HCT116 (cell line): ENCODE results near the gene INPP5F. TPM values are rescaled to one million over a fixed set of nuclear protein-coding genes. Genes with fewer than 3 reads are reported as not detected.

Experiments
- ATAC-seq: fragments of 200-7000 bp; cut with Tn5 transposase; 2 replicates; pipeline ENCODE4 v1.9.1; 2020; ENCODE audit warnings: mild to moderate bottlenecking, moderate library complexity
- BruUV-seq: library from RNA; stranded (reverse); fragments of 400-500 nt; replicated peaks from 2 replicates; lab custom pipeline; 2021; lab: Mats Ljungman, UMichigan
- CTCF ChIA-PET: fragments of 300-600 bp; sonication (Branson Sonifier 250); formaldehyde crosslinking; loops from one replicate; lab custom pipeline; 2021; ENCODE audit warnings: antibody characterized with exemption; lab: Charles Lee
- POLR2A ChIA-PET: fragments of 300-600, 350-600 bp; sonication (Branson Sonifier 250); formaldehyde crosslinking; loops from one replicate; lab custom pipeline; 2021; ENCODE audit warnings: antibody characterized with exemption; lab: Charles Lee
- RAD21 ChIA-PET, 2 experiments: fragments of 300-600 bp; sonication (Branson Sonifier 250); formaldehyde crosslinking; loops; one replicate each; lab custom pipeline; 2023; ENCODE audit warnings: low total read pairs in 2 of 2; ENCODE audit not compliant: uncharacterized antibody in 2 of 2, unreplicated experiment in 2 of 2, low non-redundant PET in 1 of 2; lab: Charles Lee
- DNase-seq: peaks from one replicate; pipeline ENCODE4 v3.0.0-alpha.2; 2010; ENCODE audit warnings: low read depth, low spot score
- H2AFZ ChIP-seq: fragments of 200-600 bp; shearing (Covaris generic), sonication (generic); 2 replicates; pipeline ENCODE4 v1.6.1; 2017; ENCODE audit warnings: low read depth, mixed run types, mixed read lengths, antibody characterized with exemption, low read length; ENCODE audit not compliant: poor library complexity, severe bottlenecking
- H3K27ac ChIP-seq: 2 replicates; pipeline ENCODE4 v1.5.1; 2012; ENCODE audit warnings: low read depth, low read length
- H3K27me3 ChIP-seq: fragments of 200-600 bp; sonication (generic); 2 replicates; pipeline ENCODE4 v1.6.1; 2016; ENCODE audit warnings: mixed run types, low read length, mixed read lengths; ENCODE audit not compliant: insufficient read depth
- H3K36me3 ChIP-seq, 2 experiments: fragments of 200-500 bp in 1 of 2; fragments of 200-600 bp in 1 of 2; sonication (Bioruptor generic) in 1 of 2; sonication (generic) in 1 of 2; 2 replicates each; pipeline versions ENCODE4 v1.5.1 to v1.6.1; 2014 to 2016; ENCODE audit warnings: low read length in 2 of 2, inconsistent platforms in 1 of 2, mixed read lengths in 1 of 2, mixed run types in 1 of 2; ENCODE audit not compliant: insufficient read depth in 2 of 2, control insufficient read depth in 1 of 2
- H3K4me1 ChIP-seq, 2 experiments: fragments of 200-600 bp in 1 of 2; sonication (generic) in 1 of 2; 2 replicates each; pipeline versions ENCODE4 v1.5.1 to v1.6.1; 2012 to 2017; ENCODE audit warnings: low read length in 2 of 2, inconsistent platforms in 1 of 2, mild to moderate bottlenecking in 1 of 2, mixed read lengths in 1 of 2, mixed run types in 1 of 2, moderate library complexity in 1 of 2; ENCODE audit not compliant: insufficient read depth in 2 of 2, control insufficient read depth in 1 of 2
- H3K4me2 ChIP-seq: fragments of 200-600 bp; sonication (generic); 2 replicates; pipeline ENCODE4 v1.6.1; 2017; ENCODE audit warnings: mixed run types, low read length, mixed read lengths
- H3K4me3 ChIP-seq, 2 experiments: fragments of 200-600 bp in 1 of 2; sonication (generic) in 1 of 2; replicated peaks in 1 of 2; 2 replicates each; pipeline ENCODE4 v1.5.1; 2011 to 2016; ENCODE audit warnings: low read length in 2 of 2, control low read depth in 1 of 2, low read depth in 1 of 2, mild to moderate bottlenecking in 1 of 2, mixed read lengths in 1 of 2, mixed run types in 1 of 2
- H3K79me2 ChIP-seq: fragments of 200-600 bp; sonication (generic); 2 replicates; pipeline ENCODE4 v1.6.1; 2017; ENCODE audit warnings: mild to moderate bottlenecking, mixed run types, low read length, moderate library complexity, mixed read lengths; ENCODE audit not compliant: insufficient read depth
- H3K9ac ChIP-seq: fragments of 200-600 bp; sonication (generic); 2 replicates; pipeline ENCODE4 v1.6.1; 2016; ENCODE audit warnings: low read length, mixed read lengths
- H3K9me2 ChIP-seq: fragments of 200-600 bp; sonication (generic), shearing (Covaris generic); 2 replicates; pipeline ENCODE4 v1.6.1; 2017; ENCODE audit warnings: mixed run types, mild to moderate bottlenecking, moderate library complexity; ENCODE audit not compliant: insufficient read depth
- H3K9me3 ChIP-seq, 2 experiments: fragments of 200-500 bp in 1 of 2; fragments of 200-600 bp in 1 of 2; sonication (Bioruptor generic) in 1 of 2; sonication (generic) in 1 of 2; 2 replicates each; pipeline ENCODE4 v1.6.1; 2014 to 2017; ENCODE audit warnings: low read length in 2 of 2, mixed read lengths in 2 of 2, inconsistent platforms in 1 of 2, low read depth in 1 of 2, mild to moderate bottlenecking in 1 of 2, mixed run types in 1 of 2, moderate library complexity in 1 of 2; ENCODE audit not compliant: control insufficient read depth in 1 of 2, insufficient read depth in 1 of 2
- H4K20me1 ChIP-seq: fragments of 200-600 bp; sonication (generic), shearing (Covaris generic); 2 replicates; pipeline ENCODE4 v1.6.1; 2017; ENCODE audit warnings: mixed run types, mild to moderate bottlenecking, moderate library complexity; ENCODE audit not compliant: insufficient read depth
- ELF1 ChIP-seq: IDR thresholded peaks from 2 replicates; pipeline ENCODE4 v1.6.1; 2012; ENCODE audit warnings: low read depth, borderline replicate concordance
- EZH2 ChIP-seq: fragments of 200-600 bp; sonication (generic); IDR thresholded peaks from 2 replicates; pipeline ENCODE4 v1.6.1; 2017; ENCODE audit warnings: antibody characterized with exemption, mixed run types
- EZH2phosphoT487 ChIP-seq: fragments of 200-600 bp; IDR thresholded peaks from 2 replicates; pipeline ENCODE4 v1.6.1; 2018; ENCODE audit warnings: antibody characterized with exemption, borderline replicate concordance
- FOSL1 ChIP-seq: IDR thresholded peaks from 2 replicates; pipeline ENCODE4 v1.6.1; 2012; ENCODE audit warnings: low read depth
- JUND ChIP-seq: IDR thresholded peaks from 2 replicates; pipeline ENCODE4 v1.6.1; 2012
- POLR2A ChIP-seq: IDR thresholded peaks from 2 replicates; pipeline ENCODE4 v1.7.0; 2011; ENCODE audit warnings: borderline replicate concordance; ENCODE audit not compliant: insufficient read depth, insufficient read length; ENCODE audit errors: extremely low read depth
- RAD21 ChIP-seq: IDR thresholded peaks from 2 replicates; pipeline ENCODE4 v1.6.1; 2012; ENCODE audit warnings: low read depth, mild to moderate bottlenecking
- TCF7L2 ChIP-seq: IDR thresholded peaks from 2 replicates; pipeline ENCODE4 v1.7.0; 2011; ENCODE audit warnings: borderline replicate concordance, inconsistent platforms; ENCODE audit not compliant: insufficient read depth, insufficient read length; ENCODE audit errors: extremely low read depth
- ZFX ChIP-seq: fragments of 450-650 bp; IDR thresholded peaks from 2 replicates; pipeline ENCODE4 v1.6.1; 2017
- intact Hi-C: fragments of 100-400 bp; cut with micrococcal nuclease; formaldehyde crosslinking; loops from 2 replicates; pipeline ENCODE4 v1.10.0; 2022
- total RNA-seq: library from RNA; stranded (reverse); gene quantifications from one replicate; pipeline ENCODE4 v1.2.1, GENCODE V29; 2021; ENCODE audit not compliant: unreplicated experiment
- TF ChIP-seq, protein P1 (sequence below): IDR thresholded peaks from 2 replicates; pipeline ENCODE4 v1.6.1; 2012
- TF ChIP-seq, protein P2 (sequence below): IDR thresholded peaks from 2 replicates; pipeline ENCODE4 v1.6.1; 2012
- TF ChIP-seq, protein P3 (sequence below): IDR thresholded peaks from 2 replicates; pipeline ENCODE4 v1.6.1; 2011; ENCODE audit warnings: mild to moderate bottlenecking, low read length, moderate library complexity; ENCODE audit not compliant: insufficient replicate concordance; ENCODE audit errors: extremely low read depth
- TF ChIP-seq, protein P4 (sequence below), 3 experiments: fragments of 200-600 bp in 1 of 3; sonication (generic) in 1 of 3; IDR thresholded peaks in 2 of 3; conservative IDR thresholded peaks in 1 of 3; 2 replicates each; pipeline ENCODE4 v1.5.1; 2012 to 2017; ENCODE audit warnings: low read depth in 2 of 3, low read length in 2 of 3, antibody characterized with exemption in 1 of 3, borderline replicate concordance in 1 of 3, control low read depth in 1 of 3, mild to moderate bottlenecking in 1 of 3, mixed read lengths in 1 of 3, mixed run types in 1 of 3, moderate library complexity in 1 of 3; ENCODE audit not compliant: insufficient read depth in 1 of 3
- TF ChIP-seq, protein P5 (sequence below): IDR thresholded peaks from 2 replicates; pipeline ENCODE4 v1.6.1; 2012; ENCODE audit warnings: low read depth

The INPP5F gene
- total RNA-seq, 1 experiment from 2014 or later, result 21.6 TPM

DNA sequence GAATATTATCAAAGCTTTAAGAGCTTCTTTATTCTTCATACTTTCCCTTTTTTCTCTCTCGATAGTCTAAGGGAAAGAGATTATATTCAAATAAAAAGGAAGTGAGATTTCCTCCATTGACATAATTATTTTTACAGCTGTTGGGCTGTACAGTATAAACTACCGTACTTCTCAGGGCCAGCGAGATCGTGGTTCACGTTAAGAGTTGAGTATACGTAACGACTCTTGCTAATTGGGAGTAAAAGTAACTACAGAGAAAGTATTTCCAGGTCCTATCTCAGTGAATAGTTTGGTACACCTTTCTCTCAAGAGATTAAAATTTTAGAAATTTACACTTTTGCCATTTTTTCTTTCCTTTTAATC, 57.8 kb downstream of the INPP5F start:
- intact Hi-C loops, result no loop called here
- H3K4me2 ChIP-seq, result no peak overlapping the region
- H3K9me3 ChIP-seq, result no peaks in the 10 kb centered on the region
- no peaks in the 10 kb centered on the region for H3K9me2 ChIP-seq
- no peaks in the 10 kb centered on the region for H3K27me3 ChIP-seq
- no peaks in the 10 kb centered on the region for H3K36me3 ChIP-seq
- H4K20me1 ChIP-seq, result no peaks in the 10 kb centered on the region
- ChIA-PET RAD21 (no interaction called here), CTCF (no interaction called here), POLR2A (no interaction called here)
- H3K79me2 ChIP-seq, result no peaks in the 10 kb centered on the region
- no peak overlapping the region for H2AFZ ChIP-seq
- ATAC-seq, result no peak
- no TSS peak for BruUV-seq
- no peak overlapping the region for H3K9ac ChIP-seq
- TF ChIP-seq, protein P1, sequence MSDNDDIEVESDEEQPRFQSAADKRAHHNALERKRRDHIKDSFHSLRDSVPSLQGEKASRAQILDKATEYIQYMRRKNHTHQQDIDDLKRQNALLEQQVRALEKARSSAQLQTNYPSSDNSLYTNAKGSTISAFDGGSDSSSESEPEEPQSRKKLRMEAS, result no peak
- TF ChIP-seq JUND (no peak), EZH2phosphoT487 (no peak), RAD21 (no peak), FOSL1 (no peak), ZFX (no peak), ELF1 (no peak), POLR2A (no peak), TCF7L2 (no peak), EZH2 (no peak)
- TF ChIP-seq, protein P2, sequence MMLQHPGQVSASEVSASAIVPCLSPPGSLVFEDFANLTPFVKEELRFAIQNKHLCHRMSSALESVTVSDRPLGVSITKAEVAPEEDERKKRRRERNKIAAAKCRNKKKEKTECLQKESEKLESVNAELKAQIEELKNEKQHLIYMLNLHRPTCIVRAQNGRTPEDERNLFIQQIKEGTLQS, result no peak
- TF ChIP-seq, protein P3, sequence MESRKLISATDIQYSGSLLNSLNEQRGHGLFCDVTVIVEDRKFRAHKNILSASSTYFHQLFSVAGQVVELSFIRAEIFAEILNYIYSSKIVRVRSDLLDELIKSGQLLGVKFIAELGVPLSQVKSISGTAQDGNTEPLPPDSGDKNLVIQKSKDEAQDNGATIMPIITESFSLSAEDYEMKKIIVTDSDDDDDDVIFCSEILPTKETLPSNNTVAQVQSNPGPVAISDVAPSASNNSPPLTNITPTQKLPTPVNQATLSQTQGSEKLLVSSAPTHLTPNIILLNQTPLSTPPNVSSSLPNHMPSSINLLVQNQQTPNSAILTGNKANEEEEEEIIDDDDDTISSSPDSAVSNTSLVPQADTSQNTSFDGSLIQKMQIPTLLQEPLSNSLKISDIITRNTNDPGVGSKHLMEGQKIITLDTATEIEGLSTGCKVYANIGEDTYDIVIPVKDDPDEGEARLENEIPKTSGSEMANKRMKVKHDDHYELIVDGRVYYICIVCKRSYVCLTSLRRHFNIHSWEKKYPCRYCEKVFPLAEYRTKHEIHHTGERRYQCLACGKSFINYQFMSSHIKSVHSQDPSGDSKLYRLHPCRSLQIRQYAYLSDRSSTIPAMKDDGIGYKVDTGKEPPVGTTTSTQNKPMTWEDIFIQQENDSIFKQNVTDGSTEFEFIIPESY, result no peak
- TF ChIP-seq, protein P4, sequence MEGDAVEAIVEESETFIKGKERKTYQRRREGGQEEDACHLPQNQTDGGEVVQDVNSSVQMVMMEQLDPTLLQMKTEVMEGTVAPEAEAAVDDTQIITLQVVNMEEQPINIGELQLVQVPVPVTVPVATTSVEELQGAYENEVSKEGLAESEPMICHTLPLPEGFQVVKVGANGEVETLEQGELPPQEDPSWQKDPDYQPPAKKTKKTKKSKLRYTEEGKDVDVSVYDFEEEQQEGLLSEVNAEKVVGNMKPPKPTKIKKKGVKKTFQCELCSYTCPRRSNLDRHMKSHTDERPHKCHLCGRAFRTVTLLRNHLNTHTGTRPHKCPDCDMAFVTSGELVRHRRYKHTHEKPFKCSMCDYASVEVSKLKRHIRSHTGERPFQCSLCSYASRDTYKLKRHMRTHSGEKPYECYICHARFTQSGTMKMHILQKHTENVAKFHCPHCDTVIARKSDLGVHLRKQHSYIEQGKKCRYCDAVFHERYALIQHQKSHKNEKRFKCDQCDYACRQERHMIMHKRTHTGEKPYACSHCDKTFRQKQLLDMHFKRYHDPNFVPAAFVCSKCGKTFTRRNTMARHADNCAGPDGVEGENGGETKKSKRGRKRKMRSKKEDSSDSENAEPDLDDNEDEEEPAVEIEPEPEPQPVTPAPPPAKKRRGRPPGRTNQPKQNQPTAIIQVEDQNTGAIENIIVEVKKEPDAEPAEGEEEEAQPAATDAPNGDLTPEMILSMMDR (IDR thresholded peaks at IDR 0.05 in 2 of 3, conservative IDR thresholded peaks at IDR 0.05 in 1 of 3; ENCODE audit: borderline replicate concordance in 1 of 3, insufficient read depth in 1 of 3, low read depth in 2 of 3, low read length in 2 of 3), result no peak
- TF ChIP-seq, protein P5, sequence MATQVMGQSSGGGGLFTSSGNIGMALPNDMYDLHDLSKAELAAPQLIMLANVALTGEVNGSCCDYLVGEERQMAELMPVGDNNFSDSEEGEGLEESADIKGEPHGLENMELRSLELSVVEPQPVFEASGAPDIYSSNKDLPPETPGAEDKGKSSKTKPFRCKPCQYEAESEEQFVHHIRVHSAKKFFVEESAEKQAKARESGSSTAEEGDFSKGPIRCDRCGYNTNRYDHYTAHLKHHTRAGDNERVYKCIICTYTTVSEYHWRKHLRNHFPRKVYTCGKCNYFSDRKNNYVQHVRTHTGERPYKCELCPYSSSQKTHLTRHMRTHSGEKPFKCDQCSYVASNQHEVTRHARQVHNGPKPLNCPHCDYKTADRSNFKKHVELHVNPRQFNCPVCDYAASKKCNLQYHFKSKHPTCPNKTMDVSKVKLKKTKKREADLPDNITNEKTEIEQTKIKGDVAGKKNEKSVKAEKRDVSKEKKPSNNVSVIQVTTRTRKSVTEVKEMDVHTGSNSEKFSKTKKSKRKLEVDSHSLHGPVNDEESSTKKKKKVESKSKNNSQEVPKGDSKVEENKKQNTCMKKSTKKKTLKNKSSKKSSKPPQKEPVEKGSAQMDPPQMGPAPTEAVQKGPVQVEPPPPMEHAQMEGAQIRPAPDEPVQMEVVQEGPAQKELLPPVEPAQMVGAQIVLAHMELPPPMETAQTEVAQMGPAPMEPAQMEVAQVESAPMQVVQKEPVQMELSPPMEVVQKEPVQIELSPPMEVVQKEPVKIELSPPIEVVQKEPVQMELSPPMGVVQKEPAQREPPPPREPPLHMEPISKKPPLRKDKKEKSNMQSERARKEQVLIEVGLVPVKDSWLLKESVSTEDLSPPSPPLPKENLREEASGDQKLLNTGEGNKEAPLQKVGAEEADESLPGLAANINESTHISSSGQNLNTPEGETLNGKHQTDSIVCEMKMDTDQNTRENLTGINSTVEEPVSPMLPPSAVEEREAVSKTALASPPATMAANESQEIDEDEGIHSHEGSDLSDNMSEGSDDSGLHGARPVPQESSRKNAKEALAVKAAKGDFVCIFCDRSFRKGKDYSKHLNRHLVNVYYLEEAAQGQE, result no peak
- no peak overlapping the region for H3K4me3 ChIP-seq
- H3K4me1 ChIP-seq, result no peaks in the 10 kb centered on the region
- no peak for DNase-seq
- H3K27ac ChIP-seq, result no peak overlapping the region
